ENCODE data around the gene UNC50.

UNC50 gene

DNA sequence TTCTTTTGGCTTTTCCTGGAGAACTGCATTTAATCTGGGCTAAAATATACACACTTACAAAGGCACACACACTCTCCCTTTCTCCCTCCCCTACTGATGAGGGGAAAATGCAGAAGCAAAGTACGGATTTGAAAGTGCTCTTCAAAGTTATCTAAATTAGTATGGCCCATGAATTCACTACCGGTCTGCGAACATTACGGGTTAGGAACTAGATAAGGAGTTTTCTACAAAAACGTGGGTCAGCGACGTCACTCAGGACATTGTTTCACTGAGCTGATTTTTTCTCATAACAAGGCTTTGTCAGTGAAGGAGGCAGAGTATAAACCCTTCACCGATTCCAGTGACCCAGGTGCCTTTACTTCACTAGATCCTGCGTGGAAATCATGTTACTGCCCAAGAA, 47.4 kb upstream of the UNC50 start:
- no peak overlapping the region for H3K4me2 ChIP-seq

GRCh38 chr2:98561902-98562695, 46.3 kb upstream of the UNC50 start:
- Histone ChIP-seq H3K27ac (no peak overlapping the region), H4K20me1 (ENCODE audit: insufficient read depth) (no peaks in the 10 kb centered on the region), H2AFZ (ENCODE audit: low read depth) (no peak overlapping the region), H3K4me2 (no peak overlapping the region), H3K4me3 (IDR thresholded peaks at IDR 0.05; ENCODE audit: insufficient read depth, low read depth, low read length) (no peak overlapping the region), H3K27me3 (ENCODE audit: insufficient read depth, low read depth) (no peaks in the 10 kb centered on the region), H3K79me2 (ENCODE audit: insufficient read depth, low read depth) (no peaks in the 10 kb centered on the region), H3K4me1 (ENCODE audit: low read depth, poor library complexity, severe bottlenecking) (no peaks in the 10 kb centered on the region), H3K9ac (no peak overlapping the region), H3K36me3 (ENCODE audit: insufficient read depth) (peaks cover 9% of the 10 kb centered on the region; the same call in 1 of the 2 replicates)
- no peak for TF ChIP-seq CTCF (conservative IDR thresholded peaks at IDR 0.05; ENCODE audit: low read depth, low read length)

More for the DNA sequence above, 47.4 kb upstream of the UNC50 start:
- Histone ChIP-seq H3K36me3 (ENCODE audit: insufficient read depth) (peaks cover 9% of the 10 kb centered on the region; the same call in 1 of the 2 replicates), H3K27me3 (ENCODE audit: insufficient read depth, low read depth) (no peaks in the 10 kb centered on the region), H4K20me1 (ENCODE audit: insufficient read depth) (no peaks in the 10 kb centered on the region), H3K4me1 (ENCODE audit: low read depth, poor library complexity, severe bottlenecking) (no peaks in the 10 kb centered on the region), H3K27ac (no peak overlapping the region), H3K4me3 (IDR thresholded peaks at IDR 0.05; ENCODE audit: insufficient read depth, low read depth, low read length) (no peak overlapping the region), H2AFZ (ENCODE audit: low read depth) (no peak overlapping the region), H3K9ac (no peak overlapping the region), H3K79me2 (ENCODE audit: insufficient read depth, low read depth) (no peaks in the 10 kb centered on the region)
- no peak for TF ChIP-seq CTCF (conservative IDR thresholded peaks at IDR 0.05; ENCODE audit: low read depth, low read length)

- Histone ChIP-seq H3K4me3 (IDR thresholded peaks at IDR 0.05; ENCODE audit: insufficient read depth, low read depth, low read length) (no peak overlapping the region), H3K36me3 (ENCODE audit: insufficient read depth) (peaks cover 9% of the 10 kb centered on the region; the same call in 1 of the 2 replicates), H3K79me2 (ENCODE audit: insufficient read depth, low read depth) (no peaks in the 10 kb centered on the region)
Observed at GRCh38 chr2:98563394-98563793, 45.0 kb upstream of the UNC50 start.

GRCh38 chr2:98564541-98565132, 43.8 kb upstream of the UNC50 start:
- H3K27me3 ChIP-seq (ENCODE audit: insufficient read depth, low read depth): no peaks in the 10 kb centered on the region
- H3K4me3 ChIP-seq (IDR thresholded peaks at IDR 0.05; ENCODE audit: insufficient read depth, low read depth, low read length): no peak overlapping the region
- no peak for TF ChIP-seq CTCF (conservative IDR thresholded peaks at IDR 0.05; ENCODE audit: low read depth, low read length)
- no peak overlapping the region for H3K27ac ChIP-seq
- H3K79me2 ChIP-seq (ENCODE audit: insufficient read depth, low read depth): no peaks in the 10 kb centered on the region
- no peak overlapping the region for H3K4me2 ChIP-seq
- no peaks in the 10 kb centered on the region for H4K20me1 ChIP-seq (ENCODE audit: insufficient read depth)
- H3K36me3 ChIP-seq (ENCODE audit: insufficient read depth): no peaks in the 10 kb centered on the region; the same call in 1 of the 2 replicates
- H3K4me1 ChIP-seq (ENCODE audit: low read depth, poor library complexity, severe bottlenecking): no peaks in the 10 kb centered on the region
- H2AFZ ChIP-seq (ENCODE audit: low read depth): no peak overlapping the region
- no peak overlapping the region for H3K9ac ChIP-seq

More at GRCh38 chr2:98563394-98563793, 45.0 kb upstream of the UNC50 start:
- Histone ChIP-seq H3K27me3 (ENCODE audit: insufficient read depth, low read depth) (no peaks in the 10 kb centered on the region), H3K4me2 (no peak overlapping the region), H3K9ac (no peak overlapping the region), H3K27ac (no peak overlapping the region), H4K20me1 (ENCODE audit: insufficient read depth) (no peaks in the 10 kb centered on the region), H3K4me1 (ENCODE audit: low read depth, poor library complexity, severe bottlenecking) (no peaks in the 10 kb centered on the region), H2AFZ (ENCODE audit: low read depth) (no peak overlapping the region)
- TF ChIP-seq CTCF (conservative IDR thresholded peaks at IDR 0.05; ENCODE audit: low read depth, low read length): no peak

Data from KMS-11 (cell line).